ENCODE results near the gene KDM1B. TPM values are rescaled to one million over a fixed set of nuclear protein-coding genes. Genes with fewer than 3 reads are reported as not detected.

Gene KDM1B
- total RNA-seq, 4 donors from 2014 or later: 11.0 to 14.5 (median 12.7) TPM

- Histone ChIP-seq H3K27ac (no peak overlapping the region), H3K4me3 (no peak overlapping the region), H3K9me3 (no peaks in the 10 kb centered on the region), H3K4me1 (peaks cover 0 to 13% (median 0%) of the 10 kb centered on the region in 3 donors), H3K36me3 (peaks cover 0 to 81% of the 10 kb centered on the region in 2 donors), H3K27me3 (no peaks in the 10 kb centered on the region)
- ATAC-seq: no peak
- TF ChIP-seq POLR2A (IDR thresholded peaks at IDR 0.05): no peak
- no peak for TF ChIP-seq EP300 (IDR thresholded peaks at IDR 0.05)
- TF ChIP-seq POLR2AphosphoS5 (IDR thresholded peaks at IDR 0.05): no peak
- TF ChIP-seq, protein P1, sequence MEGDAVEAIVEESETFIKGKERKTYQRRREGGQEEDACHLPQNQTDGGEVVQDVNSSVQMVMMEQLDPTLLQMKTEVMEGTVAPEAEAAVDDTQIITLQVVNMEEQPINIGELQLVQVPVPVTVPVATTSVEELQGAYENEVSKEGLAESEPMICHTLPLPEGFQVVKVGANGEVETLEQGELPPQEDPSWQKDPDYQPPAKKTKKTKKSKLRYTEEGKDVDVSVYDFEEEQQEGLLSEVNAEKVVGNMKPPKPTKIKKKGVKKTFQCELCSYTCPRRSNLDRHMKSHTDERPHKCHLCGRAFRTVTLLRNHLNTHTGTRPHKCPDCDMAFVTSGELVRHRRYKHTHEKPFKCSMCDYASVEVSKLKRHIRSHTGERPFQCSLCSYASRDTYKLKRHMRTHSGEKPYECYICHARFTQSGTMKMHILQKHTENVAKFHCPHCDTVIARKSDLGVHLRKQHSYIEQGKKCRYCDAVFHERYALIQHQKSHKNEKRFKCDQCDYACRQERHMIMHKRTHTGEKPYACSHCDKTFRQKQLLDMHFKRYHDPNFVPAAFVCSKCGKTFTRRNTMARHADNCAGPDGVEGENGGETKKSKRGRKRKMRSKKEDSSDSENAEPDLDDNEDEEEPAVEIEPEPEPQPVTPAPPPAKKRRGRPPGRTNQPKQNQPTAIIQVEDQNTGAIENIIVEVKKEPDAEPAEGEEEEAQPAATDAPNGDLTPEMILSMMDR (IDR thresholded peaks at IDR 0.05): no peak
- WGBS, 2 donors (ENCODE audit: low coverage in 1 of 2): 40 to 73% methylated on average over 1 to 3 of the region's 5 CpGs
Observed at GRCh38 chr6:18253635-18254034, 98.4 kb downstream of the KDM1B start.

GRCh38 chr6:18254793-18255192 is 99.6 kb downstream of the KDM1B start:
- TF ChIP-seq POLR2A (IDR thresholded peaks at IDR 0.05) (no peak), EP300 (IDR thresholded peaks at IDR 0.05) (no peak), POLR2AphosphoS5 (IDR thresholded peaks at IDR 0.05) (no peak)
- TF ChIP-seq, protein P1 (IDR thresholded peaks at IDR 0.05): no peak
- peaks cover 0 to 71% of the 10 kb centered on the region in 2 donors for H3K36me3 ChIP-seq
- no peaks in the 10 kb centered on the region for H3K27me3 ChIP-seq
- no peak overlapping the region for H3K27ac ChIP-seq
- WGBS, 2 donors (ENCODE audit: low coverage in 1 of 2): 57 to 66% methylated on average over 6 of the region's 6 CpGs
- peaks cover 0 to 23% (median 0%) of the 10 kb centered on the region in 3 donors for H3K4me1 ChIP-seq
- no peaks in the 10 kb centered on the region for H3K9me3 ChIP-seq
- H3K4me3 ChIP-seq: no peak overlapping the region
- no peak for ATAC-seq

DNA sequence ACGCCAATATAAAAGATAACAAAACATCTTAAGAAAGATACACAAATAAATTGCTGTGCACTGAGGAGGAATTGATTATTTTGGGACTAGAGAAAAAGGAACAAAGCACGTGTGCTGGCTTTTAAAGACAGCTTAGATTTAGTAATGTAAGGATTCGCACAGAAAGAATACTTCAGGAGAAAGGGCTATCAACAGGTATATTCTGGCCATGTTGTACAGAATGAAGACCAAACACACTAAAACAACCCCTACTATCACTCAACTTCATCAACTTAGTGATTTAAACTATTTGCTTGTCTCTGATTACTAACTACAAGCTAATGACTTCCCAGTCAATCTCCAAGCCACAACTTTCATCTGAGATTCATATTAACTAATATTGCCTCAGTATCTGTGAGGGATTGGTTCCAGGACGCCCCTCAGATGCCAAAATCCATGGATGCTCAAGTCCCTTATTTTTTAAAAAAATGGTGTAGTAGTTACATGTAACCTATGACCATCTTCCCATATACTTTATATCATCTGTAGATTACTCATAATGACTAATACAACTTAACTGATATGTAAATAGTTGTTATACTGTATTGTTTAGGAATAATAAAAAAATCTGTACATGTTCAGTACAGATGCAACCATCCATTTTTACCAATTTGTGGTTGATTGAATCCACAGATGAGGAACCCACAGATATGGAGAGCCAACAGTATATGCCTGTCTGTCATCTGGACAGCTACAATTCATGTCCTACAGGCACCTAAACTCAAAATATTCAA is 104.6 kb downstream of the KDM1B start:
- TF ChIP-seq, protein P1 (IDR thresholded peaks at IDR 0.05): no peak
- TF ChIP-seq EP300 (IDR thresholded peaks at IDR 0.05): no peak
- no peak for TF ChIP-seq POLR2AphosphoS5 (IDR thresholded peaks at IDR 0.05)
- no peak for TF ChIP-seq POLR2A (IDR thresholded peaks at IDR 0.05)
- H3K27ac ChIP-seq: no peak overlapping the region
- H3K36me3 ChIP-seq: peaks cover 0 to 34% of the 10 kb centered on the region in 2 donors

DNA sequence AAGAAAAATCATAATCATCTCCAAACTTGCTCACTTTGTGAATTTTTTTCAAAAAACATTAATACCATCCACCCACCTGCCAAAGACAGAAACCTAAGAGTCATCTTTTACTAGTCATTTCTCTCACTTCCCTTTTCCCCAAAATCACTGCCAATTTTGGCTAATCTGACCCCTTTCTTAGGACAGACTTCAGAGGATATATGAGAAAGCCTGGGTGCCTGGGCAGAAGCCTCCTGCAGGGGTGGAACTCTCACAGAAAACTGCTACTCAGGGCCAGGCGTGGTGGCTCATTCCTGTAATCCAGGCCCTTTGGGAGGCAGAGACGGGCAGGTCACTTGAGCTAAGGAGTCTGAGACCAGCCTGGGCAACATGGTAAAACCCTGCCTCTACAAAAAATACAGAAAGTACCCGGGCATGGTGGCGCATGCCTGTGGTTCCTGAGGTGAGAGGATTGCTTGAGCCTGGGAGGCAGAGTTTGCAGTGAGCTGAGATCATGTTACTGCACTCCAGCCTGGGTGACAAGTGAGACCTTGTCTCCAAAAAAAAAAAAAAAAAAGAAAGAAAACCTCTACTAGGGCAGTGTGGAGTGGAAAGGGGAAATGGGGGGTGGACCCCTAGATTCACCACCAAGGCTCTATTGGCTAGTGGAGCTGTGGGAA is 105.4 kb downstream of the KDM1B start:
- no peak overlapping the region for H3K27ac ChIP-seq
- H3K36me3 ChIP-seq: peaks cover 0 to 26% of the 10 kb centered on the region in 2 donors
- 55 to 58% methylated on average over 3 to 4 of the region's 4 CpGs for WGBS, 2 donors (ENCODE audit: low coverage in 1 of 2)
- no peak for ATAC-seq
- H3K4me3 ChIP-seq: no peak overlapping the region
- no peak for TF ChIP-seq POLR2AphosphoS5 (IDR thresholded peaks at IDR 0.05)
- TF ChIP-seq, protein P1 (IDR thresholded peaks at IDR 0.05): no peak
- TF ChIP-seq EP300 (IDR thresholded peaks at IDR 0.05): no peak
- TF ChIP-seq POLR2A (IDR thresholded peaks at IDR 0.05): no peak
- no peaks in the 10 kb centered on the region for H3K27me3 ChIP-seq
- peaks cover 0 to 63% (median 15%) of the 10 kb centered on the region in 3 donors for H3K4me1 ChIP-seq
- H3K9me3 ChIP-seq: no peaks in the 10 kb centered on the region

More for the DNA sequence above, 104.6 kb downstream of the KDM1B start:
- 77 to 85% methylated on average over 3 of the region's 4 CpGs for WGBS, 2 donors (ENCODE audit: low coverage in 1 of 2)
- no peaks in the 10 kb centered on the region for H3K27me3 ChIP-seq
- H3K4me3 ChIP-seq: no peak overlapping the region
- ATAC-seq: no peak
- H3K4me1 ChIP-seq: peaks cover 0 to 60% (median 15%) of the 10 kb centered on the region in 3 donors
- no peaks in the 10 kb centered on the region for H3K9me3 ChIP-seq

Measured in gastroesophageal sphincter (tissue), 4 donors.